Measurements from ENCODE around the gene OR10H2.

- TF ChIP-seq CTCF (IDR thresholded peaks at IDR 0.05; ENCODE audit: poor library complexity, severe bottlenecking) (no peak), TAF1 (IDR thresholded peaks at IDR 0.05; ENCODE audit: low read depth) (no peak), RAD21 (conservative IDR thresholded peaks at IDR 0.05) (no peak), EZH2 (IDR thresholded peaks at IDR 0.05; ENCODE audit: borderline replicate concordance, insufficient read depth, low read length, poor library complexity, severe bottlenecking) (no peak), REST (IDR thresholded peaks at IDR 0.05; ENCODE audit: borderline replicate concordance) (no peak), EP300 (conservative IDR thresholded peaks at IDR 0.05; ENCODE audit: poor library complexity, severe bottlenecking) (no peak), SMC3 (conservative IDR thresholded peaks at IDR 0.05; ENCODE audit: poor library complexity) (no peak), POLR2AphosphoS5 (IDR thresholded peaks at IDR 0.05) (no peak)
Measured at GRCh38 chr19:15737722-15738121, 9.9 kb downstream of the OR10H2 start, which contains the start of gene OR10H3.

Measured in neural cell (in vitro differentiated cells).